H1 (cell line): ENCODE measurements around the gene S1PR3.

ENCODE experiments used
- ATF3 ChIP-seq: IDR thresholded peaks from 2 replicates; pipeline ENCODE4 v1.6.1; 2011; ENCODE audit warnings: low read depth, mild to moderate bottlenecking, low read length; ENCODE audit not compliant: insufficient read depth
- CHD2 ChIP-seq: IDR thresholded peaks from 2 replicates; pipeline ENCODE4 v1.6.1; 2012; ENCODE audit warnings: low read length, improper control_type of control experiment
- CTCF ChIP-seq, 3 experiments: IDR thresholded peaks; 1 replicate in 2 of 3; 2 replicates in 1 of 3; pipeline versions ENCODE4 v1.5.1 to v1.6.1; 2011; ENCODE audit warnings: low read length in 3 of 3, mild to moderate bottlenecking in 3 of 3, inconsistent platforms in 2 of 3, low read depth in 1 of 3, moderate library complexity in 1 of 3; ENCODE audit not compliant: insufficient read depth in 1 of 3; ENCODE audit errors: control extremely low read depth in 1 of 3
- NANOG ChIP-seq: IDR thresholded peaks from 2 replicates; pipeline ENCODE4 v1.6.1; 2011; ENCODE audit warnings: low read length, low read depth, mild to moderate bottlenecking, inconsistent platforms; ENCODE audit not compliant: insufficient read depth, poor library complexity, severe bottlenecking
- POLR2A ChIP-seq, 2 experiments: IDR thresholded peaks; 1 replicate in 1 of 2; 2 replicates in 1 of 2; pipeline ENCODE4 v1.6.1; 2011; ENCODE audit warnings: low read depth in 2 of 2, low read length in 2 of 2, mild to moderate bottlenecking in 2 of 2; ENCODE audit errors: control extremely low read depth in 1 of 2
- YY1 ChIP-seq: IDR thresholded peaks from 2 replicates; pipeline ENCODE4 v1.6.1; 2011; ENCODE audit warnings: low read depth, mild to moderate bottlenecking, low read length

- TF ChIP-seq CTCF (IDR thresholded peaks at IDR 0.05; ENCODE audit: control extremely low read depth in 1 of 3, insufficient read depth in 1 of 3, low read depth in 1 of 3, low read length in 3 of 3) (no peak), POLR2A (IDR thresholded peaks at IDR 0.05; ENCODE audit: control extremely low read depth in 1 of 2, low read depth in 2 of 2, low read length in 2 of 2) (no peak), YY1 (no peak), CHD2 (no peak), ATF3 (no peak), NANOG (no peak)
These were observed 30.6 kb upstream of the S1PR3 start for GRCh38 chr9:88960632-88961031.
